Type B pancreatic cell (in vitro differentiated cells): ENCODE data around the gene ALKBH4. TPM values are rescaled to one million over a fixed set of nuclear protein-coding genes. Genes with fewer than 3 reads are reported as not detected.

Experiments used
- DNase-seq: peaks from one replicate; pipeline ENCODE4 v3.0.0; 2021; ENCODE audit warnings: mixed read lengths; ENCODE audit not compliant: unreplicated experiment; ENCODE audit errors: extremely low spot score
- H3K27ac Mint-ChIP-seq: 2 replicates; pipeline ENCODE4 v1.8.0; 2021; ENCODE audit warnings: mild to moderate bottlenecking, mixed read lengths
- H3K27me3 Mint-ChIP-seq: 2 replicates; pipeline ENCODE4 v1.8.0; 2021; ENCODE audit warnings: mixed read lengths
- H3K36me3 Mint-ChIP-seq: 2 replicates; pipeline ENCODE4 v1.8.0; 2021; ENCODE audit warnings: mixed read lengths
- H3K4me1 Mint-ChIP-seq: one replicate; pipeline ENCODE4 v1.8.0; 2021; ENCODE audit warnings: mixed read lengths; ENCODE audit not compliant: unreplicated experiment
- H3K4me3 Mint-ChIP-seq: 2 replicates; pipeline ENCODE4 v1.8.0; 2021; ENCODE audit warnings: mild to moderate bottlenecking, mixed read lengths
- H3K9me3 Mint-ChIP-seq: 2 replicates; pipeline ENCODE4 v1.8.0; 2021; ENCODE audit warnings: mixed read lengths
- CTCF ChIP-seq: fragments of 200-600 bp; sonication (generic); conservative IDR thresholded peaks from 2 replicates; pipeline ENCODE4 v1.5.0; 2021; ENCODE audit warnings: antibody characterized with exemption, mild to moderate bottlenecking
- total RNA-seq: library from RNA; stranded (reverse); gene quantifications from 2 replicates; pipeline ENCODE4 v1.2.1, GENCODE V29; 2021; ENCODE audit warnings: low replicate concordance

The ALKBH4 gene
- total RNA-seq, 1 donor from 2014 or later = 13.3 TPM

DNA sequence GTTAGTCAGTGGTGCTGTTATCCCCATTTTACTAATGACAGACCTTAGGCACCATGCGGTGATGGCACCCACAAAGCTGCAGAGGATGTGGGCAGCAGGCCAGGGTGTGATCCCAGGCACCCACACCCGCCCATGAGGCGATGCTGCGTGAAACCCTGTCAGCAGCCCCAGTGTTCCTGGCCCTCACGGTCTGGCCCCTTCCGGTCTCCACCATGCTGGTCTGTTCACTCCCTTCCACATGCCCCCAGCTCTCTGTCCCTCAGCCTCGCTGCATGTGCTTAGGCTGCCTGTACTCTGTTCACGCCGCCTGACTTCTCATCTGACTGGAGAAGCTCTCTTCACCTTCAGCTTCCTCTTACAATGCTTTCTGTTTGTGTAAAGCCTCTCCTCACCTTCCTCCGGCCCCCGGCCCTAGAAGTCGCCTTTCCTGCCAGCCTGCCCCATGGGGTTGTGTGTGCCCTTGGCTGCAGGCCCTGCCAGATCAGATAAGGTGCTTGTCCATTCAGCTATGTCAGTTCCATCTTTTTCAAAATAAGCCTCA is 48.9 kb downstream of the ALKBH4 start:
- no peaks in the 10 kb centered on the region for H3K27me3 Mint-ChIP-seq
- no peaks in the 10 kb centered on the region for H3K4me1 Mint-ChIP-seq
- H3K27ac Mint-ChIP-seq = no peak overlapping the region
- no peak for DNase-seq
- H3K4me3 Mint-ChIP-seq = no peak overlapping the region
- no peaks in the 10 kb centered on the region for H3K9me3 Mint-ChIP-seq
- no peak for TF ChIP-seq CTCF
- H3K36me3 Mint-ChIP-seq = peaks cover 19% of the 10 kb centered on the region

- Mint-ChIP-seq H3K27me3 (no peaks in the 10 kb centered on the region), H3K4me3 (no peak overlapping the region), H3K36me3 (peaks cover 28% of the 10 kb centered on the region), H3K27ac (no peak overlapping the region), H3K9me3 (no peaks in the 10 kb centered on the region), H3K4me1 (no peaks in the 10 kb centered on the region)
- TF ChIP-seq CTCF = no peak
- DNase-seq = no peak
Measured at GRCh38 chr7:102413611-102414010, 51.1 kb downstream of the ALKBH4 start.

DNA sequence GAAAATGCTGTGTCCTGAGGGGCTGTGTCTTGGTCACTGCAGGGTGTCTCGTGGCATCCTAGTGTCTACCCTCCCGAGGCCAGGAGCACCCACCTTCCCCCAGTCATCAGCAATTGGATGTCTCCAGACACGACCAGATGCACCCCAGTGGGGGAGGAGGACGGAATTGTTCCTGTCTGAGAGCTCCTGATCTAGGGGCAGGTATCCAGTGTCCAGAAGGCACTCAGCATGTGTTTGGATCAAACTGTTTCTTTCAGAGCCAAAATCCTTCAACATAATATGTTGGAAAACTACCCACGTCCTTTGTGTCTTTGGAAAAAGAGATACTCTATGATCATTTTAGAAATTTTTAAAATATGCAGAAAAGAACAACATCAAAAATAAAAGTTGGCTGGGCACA is 51.6 kb downstream of the ALKBH4 start:
- no peaks in the 10 kb centered on the region for H3K9me3 Mint-ChIP-seq
- TF ChIP-seq CTCF = no peak
- no peaks in the 10 kb centered on the region for H3K4me1 Mint-ChIP-seq
- H3K27ac Mint-ChIP-seq = no peak overlapping the region
- no peaks in the 10 kb centered on the region for H3K27me3 Mint-ChIP-seq
- no peak for DNase-seq
- H3K4me3 Mint-ChIP-seq = no peak overlapping the region
- H3K36me3 Mint-ChIP-seq = peaks cover 30% of the 10 kb centered on the region

DNA sequence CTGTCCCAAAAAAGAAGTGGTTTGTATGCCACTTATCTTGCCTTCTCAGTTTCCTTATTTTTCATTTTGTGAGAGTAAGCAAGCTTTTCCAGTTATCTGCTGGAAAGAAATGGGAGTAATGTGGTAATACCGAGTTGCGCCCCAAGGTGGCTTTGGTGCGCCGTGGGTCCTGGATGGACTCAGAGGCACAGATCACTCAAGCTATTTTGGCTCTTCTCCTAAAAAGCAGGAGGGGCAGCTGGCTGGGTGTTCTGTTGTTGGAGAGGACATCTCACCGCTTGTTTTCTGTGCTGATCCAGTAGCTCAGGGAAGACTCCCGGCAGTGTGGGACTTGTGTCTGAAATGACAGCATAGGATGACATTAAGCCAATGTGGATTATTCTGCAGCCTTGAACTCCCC is 52.1 kb downstream of the ALKBH4 start:
- H3K27me3 Mint-ChIP-seq = no peaks in the 10 kb centered on the region
- H3K4me1 Mint-ChIP-seq = no peaks in the 10 kb centered on the region
- no peak overlapping the region for H3K27ac Mint-ChIP-seq
- no peaks in the 10 kb centered on the region for H3K9me3 Mint-ChIP-seq
- peaks cover 35% of the 10 kb centered on the region for H3K36me3 Mint-ChIP-seq
- DNase-seq = no peak
- peak; percentile 63 for TF ChIP-seq CTCF
- no peak overlapping the region for H3K4me3 Mint-ChIP-seq

DNA sequence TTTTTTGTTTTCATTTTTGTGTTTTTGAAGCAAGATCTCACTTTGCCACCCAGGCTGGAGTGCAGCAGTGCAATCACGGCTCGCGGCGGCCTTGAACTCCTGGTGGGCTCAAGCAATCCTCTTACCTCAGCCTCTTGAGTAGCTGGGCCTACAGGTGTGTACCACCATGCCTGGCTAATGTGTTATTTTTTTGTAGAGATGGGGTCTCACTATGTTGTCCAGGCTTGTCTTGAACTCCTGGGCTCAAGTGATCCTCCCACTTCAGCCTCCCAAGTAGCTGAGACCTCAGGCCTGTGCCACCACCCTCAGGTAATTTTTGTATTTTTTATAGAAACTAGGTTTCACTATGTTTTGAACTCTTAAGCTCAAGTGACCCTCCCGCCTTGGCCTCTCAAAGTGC is 53.7 kb downstream of the ALKBH4 start:
- H3K4me3 Mint-ChIP-seq = no peak overlapping the region
- no peaks in the 10 kb centered on the region for H3K4me1 Mint-ChIP-seq
- DNase-seq = no peak
- peaks cover 42% of the 10 kb centered on the region for H3K36me3 Mint-ChIP-seq
- no peak for TF ChIP-seq CTCF
- no peak overlapping the region for H3K27ac Mint-ChIP-seq
- H3K9me3 Mint-ChIP-seq = no peaks in the 10 kb centered on the region
- no peaks in the 10 kb centered on the region for H3K27me3 Mint-ChIP-seq

DNA sequence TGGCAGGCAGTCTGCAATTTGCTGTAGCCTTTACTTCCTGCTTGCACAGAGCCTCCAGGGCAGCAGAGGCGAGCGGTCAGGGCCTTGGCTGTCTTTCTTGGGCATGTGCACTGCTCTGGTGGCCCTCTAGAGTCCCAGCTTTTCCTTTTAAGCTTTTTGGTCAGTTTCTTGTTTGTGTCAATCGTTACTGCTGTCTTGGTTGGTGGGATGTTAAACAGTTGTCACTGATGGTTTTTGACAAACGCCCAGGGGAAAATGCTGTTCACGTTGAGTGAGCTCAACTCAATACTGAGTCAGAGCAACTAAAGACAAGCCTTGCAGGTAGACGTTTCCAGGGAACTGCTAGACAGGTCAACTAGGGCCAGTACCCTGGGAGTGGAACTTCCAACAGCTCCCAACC is 54.5 kb downstream of the ALKBH4 start:
- Mint-ChIP-seq H3K9me3 (no peaks in the 10 kb centered on the region), H3K27me3 (no peaks in the 10 kb centered on the region), H3K36me3 (peaks cover 45% of the 10 kb centered on the region), H3K27ac (peak overlapping the region; percentile 5), H3K4me3 (no peak overlapping the region), H3K4me1 (no peaks in the 10 kb centered on the region)
- TF ChIP-seq CTCF = no peak
- DNase-seq = no peak
